HEK293T (cell line): ENCODE results near the gene LNX1.

Source experiments
- FOXM1 ChIP-seq: fragments of 450-650 bp; IDR thresholded peaks from 2 replicates; pipeline ENCODE4 v1.6.1; 2017; ENCODE audit warnings: mild to moderate bottlenecking, borderline replicate concordance
- LEF1 ChIP-seq: fragments of 450-650 bp; IDR thresholded peaks from 2 replicates; pipeline ENCODE4 v1.6.1; 2017; ENCODE audit warnings: mild to moderate bottlenecking, borderline replicate concordance
- SUZ12 ChIP-seq: fragments of 450-650 bp; IDR thresholded peaks from 2 replicates; pipeline ENCODE4 v1.6.1; 2016; ENCODE audit warnings: mild to moderate bottlenecking
- TARDBP ChIP-seq: fragments of 450-650 bp; IDR thresholded peaks from 2 replicates; pipeline ENCODE4 v1.6.1; 2016

GRCh38 chr4:53499791-53500190, 91.5 kb downstream of the LNX1 start:
- TF ChIP-seq TARDBP (no peak), FOXM1 (no peak), SUZ12 (no peak), LEF1 (no peak)
